GM13976 (cell line): ENCODE results near the gene HAUS8.

Experiments
- DNase-seq: peaks from one replicate; pipeline ENCODE4 v3.0.0; 2012; ENCODE audit warnings: low spot score
- in situ Hi-C: fragments of 300-500 bp; cut with MboI; formaldehyde crosslinking; loops from one replicate; pipeline ENCODE4 v1.12.0; 2022; ENCODE audit warnings: low sequenced_read_pairs, mixed read lengths, inconsistent platforms; ENCODE audit not compliant: unreplicated experiment
- TF ChIP-seq, protein P1 (sequence below): IDR thresholded peaks from 2 replicates; pipeline ENCODE4 v1.5.1; 2012; ENCODE audit warnings: borderline replicate concordance, mild to moderate bottlenecking; ENCODE audit not compliant: insufficient read depth; ENCODE audit errors: extremely low read depth, missing control alignments, control extremely low read depth

Gene HAUS8, protein sequence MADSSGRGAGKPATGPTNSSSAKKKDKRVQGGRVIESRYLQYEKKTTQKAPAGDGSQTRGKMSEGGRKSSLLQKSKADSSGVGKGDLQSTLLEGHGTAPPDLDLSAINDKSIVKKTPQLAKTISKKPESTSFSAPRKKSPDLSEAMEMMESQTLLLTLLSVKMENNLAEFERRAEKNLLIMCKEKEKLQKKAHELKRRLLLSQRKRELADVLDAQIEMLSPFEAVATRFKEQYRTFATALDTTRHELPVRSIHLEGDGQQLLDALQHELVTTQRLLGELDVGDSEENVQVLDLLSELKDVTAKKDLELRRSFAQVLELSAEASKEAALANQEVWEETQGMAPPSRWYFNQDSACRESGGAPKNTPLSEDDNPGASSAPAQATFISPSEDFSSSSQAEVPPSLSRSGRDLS

DNA sequence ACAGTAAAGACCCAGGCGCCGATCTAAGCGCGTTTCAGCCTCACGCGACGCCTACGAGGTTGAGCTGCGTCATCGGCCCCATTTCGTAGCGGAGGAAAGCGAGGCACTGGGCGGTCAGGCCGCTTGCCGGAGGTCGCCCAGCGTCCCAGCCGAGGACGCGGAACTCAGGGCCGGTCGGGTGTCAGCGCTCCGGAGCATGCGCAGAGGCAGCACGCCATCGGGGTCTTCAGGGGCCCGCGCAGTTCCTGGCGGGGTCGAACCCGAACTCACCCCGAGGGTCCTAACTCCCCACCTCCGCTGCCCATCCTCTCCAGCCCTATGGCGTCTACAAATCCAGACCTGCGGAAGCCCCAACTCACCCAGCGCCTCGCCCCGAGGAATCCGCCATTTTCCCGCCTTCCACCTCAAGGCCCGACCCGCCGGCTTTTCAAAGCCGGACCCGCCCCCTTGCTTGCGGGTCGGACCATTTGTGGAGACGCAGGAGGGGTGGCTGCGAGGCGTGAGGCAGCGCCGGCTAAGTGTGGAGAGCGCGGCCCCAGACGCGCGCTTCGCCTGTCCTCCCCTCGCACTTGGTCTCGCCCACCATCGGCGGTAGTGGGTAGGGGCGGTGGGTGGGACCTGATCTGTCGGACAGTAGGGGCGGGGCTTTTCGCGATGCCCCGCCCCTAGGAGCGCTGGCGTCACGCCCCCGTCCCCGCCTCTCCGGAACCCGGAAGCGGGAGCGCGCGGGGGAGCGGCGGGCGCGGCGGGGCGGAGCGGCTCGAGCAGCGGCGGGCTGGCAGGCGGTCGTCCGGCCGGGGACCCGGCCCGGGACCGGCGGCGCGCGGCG lies at the start of gene HAUS8, which contains the start of gene MYO9B:
TSS of gene HAUS8 (minus strand) at position 418 of the 829 bp plus-strand sequence. CDS start at position 388, 30 bp downstream.
TSS of gene MYO9B (plus strand) at position 743 of the 829 bp plus-strand sequence. CDS start 25,941 bp downstream, outside the sequence.
- in situ Hi-C loops = no loop called here
- DNase-seq = peak; percentile 99
- TF ChIP-seq, protein P1, sequence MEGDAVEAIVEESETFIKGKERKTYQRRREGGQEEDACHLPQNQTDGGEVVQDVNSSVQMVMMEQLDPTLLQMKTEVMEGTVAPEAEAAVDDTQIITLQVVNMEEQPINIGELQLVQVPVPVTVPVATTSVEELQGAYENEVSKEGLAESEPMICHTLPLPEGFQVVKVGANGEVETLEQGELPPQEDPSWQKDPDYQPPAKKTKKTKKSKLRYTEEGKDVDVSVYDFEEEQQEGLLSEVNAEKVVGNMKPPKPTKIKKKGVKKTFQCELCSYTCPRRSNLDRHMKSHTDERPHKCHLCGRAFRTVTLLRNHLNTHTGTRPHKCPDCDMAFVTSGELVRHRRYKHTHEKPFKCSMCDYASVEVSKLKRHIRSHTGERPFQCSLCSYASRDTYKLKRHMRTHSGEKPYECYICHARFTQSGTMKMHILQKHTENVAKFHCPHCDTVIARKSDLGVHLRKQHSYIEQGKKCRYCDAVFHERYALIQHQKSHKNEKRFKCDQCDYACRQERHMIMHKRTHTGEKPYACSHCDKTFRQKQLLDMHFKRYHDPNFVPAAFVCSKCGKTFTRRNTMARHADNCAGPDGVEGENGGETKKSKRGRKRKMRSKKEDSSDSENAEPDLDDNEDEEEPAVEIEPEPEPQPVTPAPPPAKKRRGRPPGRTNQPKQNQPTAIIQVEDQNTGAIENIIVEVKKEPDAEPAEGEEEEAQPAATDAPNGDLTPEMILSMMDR = no peak

- in situ Hi-C loops = no loop called here
- DNase-seq = no peak
- TF ChIP-seq, protein P1 = no peak
These were observed 48.8 kb upstream of the HAUS8 start for GRCh38 chr19:17124025-17124424.

- TF ChIP-seq, protein P1 = no peak
- no peak for DNase-seq
- in situ Hi-C loops = no loop called here
These were observed 47.8 kb upstream of the HAUS8 start for GRCh38 chr19:17123041-17123440.

DNA sequence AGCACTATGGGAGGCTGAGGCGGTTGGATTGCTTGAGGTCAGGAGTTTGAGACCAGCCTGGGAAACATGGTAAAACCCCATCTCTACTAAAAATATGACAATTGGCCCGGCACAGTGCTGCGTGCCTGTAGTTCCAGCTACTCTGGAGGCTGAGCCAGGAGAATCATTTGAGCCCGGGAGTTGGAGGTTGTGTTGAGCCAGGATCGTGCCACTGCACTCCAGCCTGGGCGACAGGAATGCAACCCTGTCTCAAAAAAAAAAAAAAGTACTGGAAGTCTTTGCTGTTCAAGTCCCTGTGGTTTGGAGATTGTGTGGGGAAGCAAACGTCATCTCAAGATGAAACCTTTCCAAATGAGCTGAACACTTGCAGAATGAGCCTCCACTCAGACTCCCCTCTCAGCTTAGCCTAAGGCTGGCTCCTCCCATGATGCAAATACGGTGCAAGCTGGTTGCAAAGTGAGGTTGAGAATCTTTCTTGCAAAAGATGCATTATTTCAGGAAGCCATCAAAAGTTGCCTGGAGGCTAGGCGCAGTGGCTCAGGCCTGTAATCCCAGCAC lies 46.6 kb upstream of the HAUS8 start:
- TF ChIP-seq, protein P1 = no peak
- in situ Hi-C loops = no loop called here
- peak; percentile 62 for DNase-seq

GRCh38 chr19:17118957-17119356 lies 43.7 kb upstream of the HAUS8 start:
- TF ChIP-seq, protein P1 = no peak
- DNase-seq = no peak
- in situ Hi-C loops = no loop called here

GRCh38 chr19:17116996-17117702 lies 41.9 kb upstream of the HAUS8 start:
- DNase-seq = no peak
- in situ Hi-C loops = no loop called here
- TF ChIP-seq, protein P1 = no peak
